Measurements from ENCODE around the gene STX8.
"Not testable (repeated sequence)": the region's sequence is repeated elsewhere in the genome, so short reads cannot be mapped to it uniquely, and the experiment has no call there.

The STX8 gene

GRCh38 chr17:9355846-9356245, 219.8 kb downstream of the STX8 start:
- no peak for DNase-seq (ENCODE audit: low read depth)
- no peak overlapping the region for H3K4me3 ChIP-seq (ENCODE audit: low read length)
- no peak for TF ChIP-seq CTCF (conservative IDR thresholded peaks at IDR 0.05; ENCODE audit: low read length)

- not testable (repeated sequence) for H3K4me3 ChIP-seq (ENCODE audit: low read length); DNase-seq (ENCODE audit: low read depth)
These were observed 220.4 kb downstream of the STX8 start for GRCh38 chr17:9355231-9355630.

- TF ChIP-seq CTCF (conservative IDR thresholded peaks at IDR 0.05; ENCODE audit: low read length): no peak
- peak; percentile 98 for DNase-seq (ENCODE audit: low read depth)
- H3K4me3 ChIP-seq (ENCODE audit: low read length): no peak overlapping the region
These were observed 225.5 kb downstream of the STX8 start for GRCh38 chr17:9350080-9350479.

GRCh38 chr17:9346296-9346926, 229.2 kb downstream of the STX8 start:
- no peak for TF ChIP-seq CTCF (conservative IDR thresholded peaks at IDR 0.05; ENCODE audit: low read length)
- peak; percentile 92 for DNase-seq (ENCODE audit: low read depth)
- no peak overlapping the region for H3K4me3 ChIP-seq (ENCODE audit: low read length)

- DNase-seq (ENCODE audit: low read depth): no peak
- H3K4me3 ChIP-seq (ENCODE audit: low read length): no peak overlapping the region
These were observed 232.1 kb downstream of the STX8 start for GRCh38 chr17:9343516-9343915.

GRCh38 chr17:9342225-9342624, 233.4 kb downstream of the STX8 start:
- TF ChIP-seq CTCF (conservative IDR thresholded peaks at IDR 0.05; ENCODE audit: low read length): no peak
- no peak for DNase-seq (ENCODE audit: low read depth)
- no peak overlapping the region for H3K4me3 ChIP-seq (ENCODE audit: low read length)

More at GRCh38 chr17:9343516-9343915, 232.1 kb downstream of the STX8 start:
- TF ChIP-seq CTCF (conservative IDR thresholded peaks at IDR 0.05; ENCODE audit: low read length): no peak

GRCh38 chr17:9339958-9340357, 235.7 kb downstream of the STX8 start:
- no peak overlapping the region for H3K4me3 ChIP-seq (ENCODE audit: low read length)
- no peak for TF ChIP-seq CTCF (conservative IDR thresholded peaks at IDR 0.05; ENCODE audit: low read length)
- no peak for DNase-seq (ENCODE audit: low read depth)

- not testable (repeated sequence) for H3K4me3 ChIP-seq (ENCODE audit: low read length); DNase-seq (ENCODE audit: low read depth)
These were observed 236.1 kb downstream of the STX8 start for GRCh38 chr17:9339482-9339881.
